Effector memory CD8-positive, alpha-beta T cell (primary cell): ENCODE measurements around the gene FAM180B.
A peak's percentile ranks its signal among the peaks of the same experiment; 100 is the strongest.

Source experiments
- ATAC-seq: fragments of 150-1000 bp; cut with Tn5 transposase; replicated peaks from 2 replicates; pipeline ENCODE4 v1.10.0; 2021; ENCODE audit warnings: mild to moderate bottlenecking, moderate library complexity
- DNase-seq, 3 experiments: peaks; one replicate each; pipeline ENCODE4 v3.0.0; 2021
- H3K27ac Mint-ChIP-seq, 2 donors: one replicate each; pipeline ENCODE4 v1.8.0; 2022; ENCODE audit warnings: mild to moderate bottlenecking in 2 of 2, mixed read lengths in 2 of 2, moderate library complexity in 2 of 2
- H3K27me3 Mint-ChIP-seq, 2 donors: one replicate each; pipeline ENCODE4 v1.8.0; 2022; ENCODE audit warnings: mixed read lengths in 2 of 2
- H3K36me3 Mint-ChIP-seq: one replicate; pipeline ENCODE4 v1.8.0; 2022; ENCODE audit warnings: mild to moderate bottlenecking, moderate library complexity, mixed read lengths; ENCODE audit not compliant: insufficient read depth
- H3K4me1 Mint-ChIP-seq, 2 donors: one replicate each; pipeline ENCODE4 v1.8.0; 2022; ENCODE audit warnings: low read depth in 2 of 2, mixed read lengths in 2 of 2
- H3K4me3 Mint-ChIP-seq, 2 donors: one replicate each; pipeline ENCODE4 v1.8.0; 2022; ENCODE audit warnings: mild to moderate bottlenecking in 2 of 2, mixed read lengths in 2 of 2, moderate library complexity in 2 of 2
- H3K9me3 Mint-ChIP-seq, 2 donors: one replicate each; pipeline ENCODE4 v1.8.0; 2022; ENCODE audit warnings: mixed read lengths in 2 of 2

Gene FAM180B

GRCh38 chr11:47573321-47573720, 13.2 kb upstream of the FAM180B start:
- Mint-ChIP-seq H3K36me3 (peaks cover 55% of the 10 kb centered on the region), H3K27ac (no peak overlapping the region), H3K4me1 (peaks cover 13 to 27% of the 10 kb centered on the region in 2 donors), H3K9me3 (no peaks in the 10 kb centered on the region), H3K4me3 (no peak overlapping the region), H3K27me3 (no peaks in the 10 kb centered on the region)
- no peak for DNase-seq
- no peak for ATAC-seq

- Mint-ChIP-seq H3K4me3 (peak overlapping the region; percentile 92 to 93), H3K36me3 (peaks cover 60% of the 10 kb centered on the region), H3K4me1 (peaks cover 22 to 37% of the 10 kb centered on the region in 2 donors), H3K27ac (peak overlapping the region in 1 of 2 donors; percentile 95), H3K27me3 (no peaks in the 10 kb centered on the region), H3K9me3 (no peaks in the 10 kb centered on the region)
- ATAC-seq, result no peak
- no peak for DNase-seq
Observed at GRCh38 chr11:47577460-47578041, 8.9 kb upstream of the FAM180B start.

GRCh38 chr11:47578524-47579494, 7.7 kb upstream of the FAM180B start, which contains the start of the genes KBTBD4 and NDUFS3:
KBTBD4 (minus strand) TSS chr11:47578970; CDS start chr11:47578951, 19 bp downstream.
NDUFS3 (plus strand) TSS chr11:47579074; CDS start chr11:47579092, 18 bp downstream.
- Mint-ChIP-seq H3K4me3 (peak within 1 kb of the TSS; percentile 92 to 93), H3K36me3 (peaks cover 61% of the 10 kb centered on the region), H3K27ac (peak within 1 kb of the TSS; percentile 92 to 95), H3K9me3 (no peaks in the 10 kb centered on the region), H3K4me1 (peaks cover 22 to 34% of the 10 kb centered on the region in 2 donors), H3K27me3 (no peaks in the 10 kb centered on the region)
- ATAC-seq (peak; percentile 95), DNase-seq (peak; percentile 87 to 92 (median 89))

GRCh38 chr11:47583844-47584243, 2.6 kb upstream of the FAM180B start:
- H3K4me1 Mint-ChIP-seq, result peaks cover 9 to 11% of the 10 kb centered on the region in 2 donors

GRCh38 chr11:47587039-47587716, 700 bp downstream of the FAM180B start:
- peaks cover 38% of the 10 kb centered on the region for H3K36me3 Mint-ChIP-seq
- no peak for ATAC-seq
- DNase-seq, result no peak
- peaks cover 0 to 6% of the 10 kb centered on the region in 2 donors for H3K27me3 Mint-ChIP-seq
- H3K9me3 Mint-ChIP-seq, result no peaks in the 10 kb centered on the region
- no peak overlapping the region for H3K4me3 Mint-ChIP-seq
- H3K27ac Mint-ChIP-seq, result peak overlapping the region in 1 of 2 donors; percentile 10
- peaks cover 0 to 2% of the 10 kb centered on the region in 2 donors for H3K4me1 Mint-ChIP-seq

More at GRCh38 chr11:47583844-47584243, 2.6 kb upstream of the FAM180B start:
- H3K9me3 Mint-ChIP-seq, result no peaks in the 10 kb centered on the region
- DNase-seq (no peak), ATAC-seq (no peak)
- H3K36me3 Mint-ChIP-seq, result peaks cover 50% of the 10 kb centered on the region
- no peak overlapping the region for H3K27ac Mint-ChIP-seq
- H3K4me3 Mint-ChIP-seq, result no peak overlapping the region
- H3K27me3 Mint-ChIP-seq, result no peaks in the 10 kb centered on the region

- no peak for ATAC-seq
Observed at GRCh38 chr11:47587723-47588326, 1.3 kb downstream of the FAM180B start.

GRCh38 chr11:47589118-47589517, 2.6 kb downstream of the FAM180B start:
- Mint-ChIP-seq H3K9me3 (no peaks in the 10 kb centered on the region), H3K4me1 (peaks cover 0 to 6% of the 10 kb centered on the region in 2 donors), H3K27ac (no peak overlapping the region), H3K27me3 (peaks cover 11 to 25% of the 10 kb centered on the region in 2 donors), H3K36me3 (peaks cover 19% of the 10 kb centered on the region), H3K4me3 (no peak overlapping the region)
- ATAC-seq (no peak), DNase-seq (no peak)

More at GRCh38 chr11:47587723-47588326, 1.3 kb downstream of the FAM180B start:
- Mint-ChIP-seq H3K4me3 (no peak overlapping the region), H3K4me1 (peaks cover 0 to 2% of the 10 kb centered on the region in 2 donors), H3K36me3 (peaks cover 31% of the 10 kb centered on the region), H3K9me3 (no peaks in the 10 kb centered on the region), H3K27ac (peak overlapping the region; percentile 10 to 38), H3K27me3 (peaks cover 0 to 12% of the 10 kb centered on the region in 2 donors)
- no peak for DNase-seq

- H3K36me3 Mint-ChIP-seq, result peaks cover 15% of the 10 kb centered on the region
- peaks cover 0 to 8% of the 10 kb centered on the region in 2 donors for H3K4me1 Mint-ChIP-seq
- no peaks in the 10 kb centered on the region for H3K9me3 Mint-ChIP-seq
- no peak for DNase-seq
- H3K4me3 Mint-ChIP-seq, result no peak overlapping the region
- peaks cover 14 to 30% of the 10 kb centered on the region in 2 donors for H3K27me3 Mint-ChIP-seq
- no peak for ATAC-seq
- no peak overlapping the region for H3K27ac Mint-ChIP-seq
Observed at GRCh38 chr11:47589584-47589976, 3.1 kb downstream of the FAM180B start.

- H3K27ac Mint-ChIP-seq, result no peak overlapping the region
- ATAC-seq (no peak), DNase-seq (no peak)
- H3K27me3 Mint-ChIP-seq, result peaks cover 18 to 36% of the 10 kb centered on the region in 2 donors
- no peaks in the 10 kb centered on the region for H3K9me3 Mint-ChIP-seq
- H3K4me1 Mint-ChIP-seq, result peaks cover 0 to 8% of the 10 kb centered on the region in 2 donors
- H3K36me3 Mint-ChIP-seq, result peaks cover 8% of the 10 kb centered on the region
- no peak overlapping the region for H3K4me3 Mint-ChIP-seq
Observed at GRCh38 chr11:47589977-47590861, 3.7 kb downstream of the FAM180B start.

- Mint-ChIP-seq H3K9me3 (no peaks in the 10 kb centered on the region), H3K36me3 (no peaks in the 10 kb centered on the region), H3K4me1 (peaks cover 0 to 8% of the 10 kb centered on the region in 2 donors), H3K27ac (no peak overlapping the region), H3K27me3 (peaks cover 27 to 47% of the 10 kb centered on the region in 2 donors), H3K4me3 (no peak overlapping the region)
- no peak for DNase-seq
- no peak for ATAC-seq
Observed at GRCh38 chr11:47591764-47592163, 5.3 kb downstream of the FAM180B start.

- DNase-seq, result no peak
- no peak overlapping the region for H3K27ac Mint-ChIP-seq
- ATAC-seq, result no peak
- H3K4me1 Mint-ChIP-seq, result peaks cover 0 to 8% of the 10 kb centered on the region in 2 donors
- peaks cover 27 to 47% of the 10 kb centered on the region in 2 donors for H3K27me3 Mint-ChIP-seq
- no peaks in the 10 kb centered on the region for H3K9me3 Mint-ChIP-seq
- H3K4me3 Mint-ChIP-seq, result no peak overlapping the region
- no peaks in the 10 kb centered on the region for H3K36me3 Mint-ChIP-seq
Observed at GRCh38 chr11:47592251-47592650, 5.8 kb downstream of the FAM180B start.

GRCh38 chr11:47592970-47593369, 6.5 kb downstream of the FAM180B start:
- Mint-ChIP-seq H3K4me3 (no peak overlapping the region), H3K27me3 (peaks cover 27 to 47% of the 10 kb centered on the region in 2 donors), H3K9me3 (no peaks in the 10 kb centered on the region)

More at GRCh38 chr11:47592970-47593369, 6.5 kb downstream of the FAM180B start:
- Mint-ChIP-seq H3K4me1 (peaks cover 0 to 8% of the 10 kb centered on the region in 2 donors), H3K36me3 (no peaks in the 10 kb centered on the region), H3K27ac (no peak overlapping the region)
- ATAC-seq, result no peak
- DNase-seq, result no peak
